LNCaP clone FGC (cell line): ENCODE data around the gene GRB7.
"Not testable (repeated sequence)": the region's sequence is repeated elsewhere in the genome, so short reads cannot be mapped to it uniquely, and the experiment has no call there.

Source experiments
- DNase-seq: peaks from one replicate; pipeline ENCODE4 v3.0.0-alpha.2; 2011; ENCODE audit warnings: low read depth
- H3K4me3 ChIP-seq: 2 replicates; pipeline ENCODE4 v1.5.1; 2011; ENCODE audit warnings: mild to moderate bottlenecking, low read depth, low read length, control low read depth
- CTCF ChIP-seq: IDR thresholded peaks from 2 replicates; pipeline ENCODE4 v1.5.1; 2012; ENCODE audit warnings: mild to moderate bottlenecking; ENCODE audit not compliant: control insufficient read depth, insufficient read depth; ENCODE audit errors: extremely low read depth

GRB7 gene

GRCh38 chr17:39704821-39705551 lies 32.8 kb upstream of the GRB7 start:
- H3K4me3 ChIP-seq, result peak overlapping the region; percentile 42
- peak; percentile 29 for TF ChIP-seq CTCF
- peak; percentile 77 for DNase-seq

GRCh38 chr17:39705786-39706348 lies 31.9 kb upstream of the GRB7 start:
- TF ChIP-seq CTCF, result no peak
- peak; percentile 95 for DNase-seq
- H3K4me3 ChIP-seq, result peak overlapping the region; percentile 42

- peak overlapping the region; percentile 42 for H3K4me3 ChIP-seq
- no peak for TF ChIP-seq CTCF
- no peak for DNase-seq
These were observed 31.4 kb upstream of the GRB7 start for GRCh38 chr17:39706383-39706782.

GRCh38 chr17:39706921-39707337 lies 30.8 kb upstream of the GRB7 start:
- DNase-seq, result no peak
- no peak for TF ChIP-seq CTCF
- no peak overlapping the region for H3K4me3 ChIP-seq

GRCh38 chr17:39709319-39709997 lies 28.3 kb upstream of the GRB7 start:
- H3K4me3 ChIP-seq, result no peak overlapping the region
- no peak for DNase-seq
- TF ChIP-seq CTCF, result no peak

GRCh38 chr17:39709998-39710964 lies 27.5 kb upstream of the GRB7 start:
- no peak overlapping the region for H3K4me3 ChIP-seq
- TF ChIP-seq CTCF, result no peak
- DNase-seq, result no peak

- not testable (repeated sequence) for H3K4me3 ChIP-seq, DNase-seq
These were observed 26.7 kb upstream of the GRB7 start for GRCh38 chr17:39711071-39711470.
